ENCODE data around the gene ANKDD1A. TPM values are rescaled to one million over a fixed set of nuclear protein-coding genes. Genes with fewer than 3 reads are reported as not detected.

The ANKDD1A gene
- total RNA-seq, 4 donors from 2014 or later, result 5.9 to 18.5 (median 7.5) TPM

GRCh38 chr15:64947211-64947610 is 35.5 kb downstream of the ANKDD1A start:
- no peak for TF ChIP-seq CTCF (IDR thresholded peaks at IDR 0.05)
- DNase-seq (ENCODE audit: low spot score) (no peak), ATAC-seq (ENCODE audit: low FRiP score) (peak; percentile 21)

GRCh38 chr15:64948916-64949315 is 37.2 kb downstream of the ANKDD1A start:
- ATAC-seq (ENCODE audit: low FRiP score) (no peak), DNase-seq (ENCODE audit: low spot score) (no peak)
- no peak for TF ChIP-seq CTCF (IDR thresholded peaks at IDR 0.05)

GRCh38 chr15:64949383-64950186 is 37.9 kb downstream of the ANKDD1A start:
- no peak for ATAC-seq (ENCODE audit: low FRiP score)

GRCh38 chr15:64950888-64951287 is 39.2 kb downstream of the ANKDD1A start:
- ATAC-seq (ENCODE audit: low FRiP score) (no peak), DNase-seq (ENCODE audit: low spot score) (no peak)
- no peak for TF ChIP-seq CTCF (IDR thresholded peaks at IDR 0.05)

More at GRCh38 chr15:64949383-64950186, 37.9 kb downstream of the ANKDD1A start:
- no peak for TF ChIP-seq CTCF (IDR thresholded peaks at IDR 0.05)
- no peak for DNase-seq (ENCODE audit: low spot score)

GRCh38 chr15:64951777-64952418 is 40.2 kb downstream of the ANKDD1A start:
- ATAC-seq (ENCODE audit: low FRiP score) (no peak), DNase-seq (ENCODE audit: low spot score) (no peak)
- no peak for TF ChIP-seq CTCF (IDR thresholded peaks at IDR 0.05)

GRCh38 chr15:64954395-64954794 is 42.7 kb downstream of the ANKDD1A start:
- DNase-seq (ENCODE audit: low spot score) (no peak), ATAC-seq (ENCODE audit: low FRiP score) (no peak)
- TF ChIP-seq CTCF (IDR thresholded peaks at IDR 0.05), result no peak

- ATAC-seq (ENCODE audit: low FRiP score) (no peak), DNase-seq (ENCODE audit: low spot score) (no peak)
- no peak for TF ChIP-seq CTCF (IDR thresholded peaks at IDR 0.05)
Observed at GRCh38 chr15:64959128-64959527, 47.4 kb downstream of the ANKDD1A start.
